ENCODE results near the gene ABCC4. TPM values are rescaled to one million over a fixed set of nuclear protein-coding genes. Genes with fewer than 3 reads are reported as not detected.

The ABCC4 gene
- total RNA-seq, 1 experiment from 2014 or later, result 17.0 TPM

DNA sequence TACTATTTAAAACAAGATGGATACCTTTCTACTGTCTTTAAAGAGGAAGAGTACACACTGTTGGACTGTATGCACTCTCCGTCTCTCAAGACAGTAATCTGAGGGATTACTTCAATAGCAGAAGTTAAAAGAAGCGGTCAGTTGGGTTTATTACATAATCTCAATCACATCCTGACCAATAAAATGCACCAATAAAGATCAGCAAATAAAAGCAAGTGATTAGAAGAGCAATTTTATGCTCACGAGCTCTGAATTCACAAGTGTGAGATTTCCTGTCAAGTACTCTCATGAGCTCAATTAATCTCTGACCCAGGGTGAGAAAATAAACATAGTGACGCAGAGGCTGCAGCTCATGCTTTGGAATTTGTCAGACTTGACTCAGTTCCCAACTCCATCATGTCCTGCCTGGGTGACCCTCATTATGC, 12.2 kb downstream of the ABCC4 start:
- Histone ChIP-seq H3K79me2 (ENCODE audit: low read depth) (no peaks in the 10 kb centered on the region), H3F3A (ENCODE audit: insufficient read depth, low read depth) (no peaks in the 10 kb centered on the region), H3K27ac (no peak overlapping the region), H3K4me1 (replicated peaks; ENCODE audit: insufficient read depth) (no peaks in the 10 kb centered on the region), H3K27me3 (ENCODE audit: insufficient read depth, low read depth) (no peaks in the 10 kb centered on the region), H3K9me2 (ENCODE audit: insufficient read depth) (no peaks in the 10 kb centered on the region), H3K36me3 (ENCODE audit: low read depth) (no peaks in the 10 kb centered on the region), H2AFZ (no peak overlapping the region), H4K20me1 (ENCODE audit: insufficient read depth) (no peaks in the 10 kb centered on the region), H3K4me3 (no peak overlapping the region), H3K9me3 (ENCODE audit: insufficient read depth, low read depth) (no peaks in the 10 kb centered on the region), H3K4me2 (no peak overlapping the region)
- BruUV-seq (replicated peaks), result no TSS peak
- TF ChIP-seq EZH2 (IDR thresholded peaks at IDR 0.05; ENCODE audit: low read depth), result no peak
- TF ChIP-seq, protein P1, sequence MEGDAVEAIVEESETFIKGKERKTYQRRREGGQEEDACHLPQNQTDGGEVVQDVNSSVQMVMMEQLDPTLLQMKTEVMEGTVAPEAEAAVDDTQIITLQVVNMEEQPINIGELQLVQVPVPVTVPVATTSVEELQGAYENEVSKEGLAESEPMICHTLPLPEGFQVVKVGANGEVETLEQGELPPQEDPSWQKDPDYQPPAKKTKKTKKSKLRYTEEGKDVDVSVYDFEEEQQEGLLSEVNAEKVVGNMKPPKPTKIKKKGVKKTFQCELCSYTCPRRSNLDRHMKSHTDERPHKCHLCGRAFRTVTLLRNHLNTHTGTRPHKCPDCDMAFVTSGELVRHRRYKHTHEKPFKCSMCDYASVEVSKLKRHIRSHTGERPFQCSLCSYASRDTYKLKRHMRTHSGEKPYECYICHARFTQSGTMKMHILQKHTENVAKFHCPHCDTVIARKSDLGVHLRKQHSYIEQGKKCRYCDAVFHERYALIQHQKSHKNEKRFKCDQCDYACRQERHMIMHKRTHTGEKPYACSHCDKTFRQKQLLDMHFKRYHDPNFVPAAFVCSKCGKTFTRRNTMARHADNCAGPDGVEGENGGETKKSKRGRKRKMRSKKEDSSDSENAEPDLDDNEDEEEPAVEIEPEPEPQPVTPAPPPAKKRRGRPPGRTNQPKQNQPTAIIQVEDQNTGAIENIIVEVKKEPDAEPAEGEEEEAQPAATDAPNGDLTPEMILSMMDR (conservative IDR thresholded peaks at IDR 0.05), result no peak
- intact Hi-C loops (cut with micrococcal nuclease; ENCODE audit: unreplicated experiment), result no loop called here
- DNase-seq, result no peak
- CTCF ChIA-PET, result no interaction called here
- POLR2A ChIA-PET (ENCODE audit: unreplicated experiment), result no interaction called here

DNA sequence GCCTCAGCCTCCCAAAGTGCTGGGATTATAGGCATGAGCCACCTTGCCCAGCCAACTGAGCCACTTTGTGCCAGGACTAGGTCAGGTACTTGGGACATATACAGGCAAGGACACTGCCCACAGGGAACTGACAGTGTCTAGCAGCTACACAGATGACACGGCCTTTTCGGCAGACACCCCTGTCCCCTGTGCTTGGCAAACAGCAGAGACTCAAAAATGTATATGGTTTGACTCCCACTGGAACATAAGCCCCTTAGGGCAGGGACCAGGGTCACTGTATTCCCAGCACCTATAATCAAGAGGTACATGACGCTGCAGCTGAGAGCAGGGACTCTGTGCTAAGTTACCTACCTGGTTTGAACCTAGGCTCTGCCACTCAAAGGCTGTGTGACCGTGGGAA, 16.8 kb downstream of the ABCC4 start:
- H3K4me1 ChIP-seq (replicated peaks; ENCODE audit: insufficient read depth), result no peaks in the 10 kb centered on the region
- TF ChIP-seq, protein P1 (conservative IDR thresholded peaks at IDR 0.05), result no peak
- TF ChIP-seq EZH2 (IDR thresholded peaks at IDR 0.05; ENCODE audit: low read depth), result no peak
- H3K36me3 ChIP-seq (ENCODE audit: low read depth), result no peaks in the 10 kb centered on the region
- no peaks in the 10 kb centered on the region for H4K20me1 ChIP-seq (ENCODE audit: insufficient read depth)
- no peak overlapping the region for H3K27ac ChIP-seq
- H3K27me3 ChIP-seq (ENCODE audit: insufficient read depth, low read depth), result no peaks in the 10 kb centered on the region
- H3K9me3 ChIP-seq (ENCODE audit: insufficient read depth, low read depth), result no peaks in the 10 kb centered on the region
- DNase-seq, result no peak
- no peak overlapping the region for H2AFZ ChIP-seq
- POLR2A ChIA-PET (ENCODE audit: unreplicated experiment), result no interaction called here
- H3K4me3 ChIP-seq, result no peak overlapping the region
- H3K79me2 ChIP-seq (ENCODE audit: low read depth), result no peaks in the 10 kb centered on the region
- no TSS peak for BruUV-seq (replicated peaks)
- intact Hi-C loops (cut with micrococcal nuclease; ENCODE audit: unreplicated experiment), result no loop called here
- CTCF ChIA-PET, result no interaction called here
- no peak overlapping the region for H3K4me2 ChIP-seq
- no peaks in the 10 kb centered on the region for H3K9me2 ChIP-seq (ENCODE audit: insufficient read depth)
- no peaks in the 10 kb centered on the region; the same call in 1 of the 2 replicates for H3F3A ChIP-seq (ENCODE audit: insufficient read depth, low read depth)

DNA sequence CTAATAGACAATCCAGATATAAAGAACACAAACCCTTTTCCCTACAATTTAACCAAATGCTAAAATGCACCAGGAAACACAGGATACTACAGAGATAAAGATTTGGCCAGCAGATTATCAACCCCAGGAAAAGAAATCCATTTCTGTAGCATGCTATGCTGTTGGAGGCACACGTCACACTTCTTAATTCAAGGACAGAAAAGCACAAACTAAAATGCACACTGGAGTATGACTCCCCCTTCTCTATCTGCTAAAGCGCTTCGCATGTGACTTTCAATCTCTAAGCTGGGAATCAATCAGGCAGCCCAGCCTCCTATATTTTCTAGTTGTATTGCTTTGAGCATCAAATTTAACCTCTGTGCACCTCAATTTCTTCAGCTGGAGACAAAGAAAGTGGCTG, 22.2 kb downstream of the ABCC4 start:
- ChIA-PET CTCF (no interaction called here), POLR2A (ENCODE audit: unreplicated experiment) (no interaction called here)
- Histone ChIP-seq H3K27ac (no peak overlapping the region), H3K4me1 (replicated peaks; ENCODE audit: insufficient read depth) (peaks cover 30% of the 10 kb centered on the region), H4K20me1 (ENCODE audit: insufficient read depth) (no peaks in the 10 kb centered on the region), H3K9me2 (ENCODE audit: insufficient read depth) (no peaks in the 10 kb centered on the region), H3K27me3 (ENCODE audit: insufficient read depth, low read depth) (no peaks in the 10 kb centered on the region), H3K36me3 (ENCODE audit: low read depth) (no peaks in the 10 kb centered on the region), H3F3A (ENCODE audit: insufficient read depth, low read depth) (peaks cover 18% of the 10 kb centered on the region; the same call in 1 of the 2 replicates), H3K79me2 (ENCODE audit: low read depth) (no peaks in the 10 kb centered on the region; the same call in 1 of the 2 replicates), H3K4me2 (no peak overlapping the region), H3K4me3 (no peak overlapping the region), H2AFZ (no peak overlapping the region), H3K9me3 (ENCODE audit: insufficient read depth, low read depth) (no peaks in the 10 kb centered on the region)
- no TSS peak for BruUV-seq (replicated peaks)
- intact Hi-C loops (cut with micrococcal nuclease; ENCODE audit: unreplicated experiment), result no loop called here
- TF ChIP-seq, protein P1 (conservative IDR thresholded peaks at IDR 0.05), result no peak
- TF ChIP-seq EZH2 (IDR thresholded peaks at IDR 0.05; ENCODE audit: low read depth), result no peak
- no peak for DNase-seq

Measured in PC-9 (cell line).